ENCODE data around the gene PNCK.
"Not testable (repeated sequence)": the region's sequence is repeated elsewhere in the genome, so short reads cannot be mapped to it uniquely, and the experiment has no call there.

Gene PNCK

GRCh38 chrX:153692003-153692402 is 18.4 kb upstream of the PNCK start:
- Histone ChIP-seq H3K27me3 (ENCODE audit: low read length) (no peaks in the 10 kb centered on the region), H3F3A (ENCODE audit: insufficient read depth) (no peaks in the 10 kb centered on the region), H3K36me3 (ENCODE audit: low read length) (no peaks in the 10 kb centered on the region)

GRCh38 chrX:153691032-153691827 is 17.6 kb upstream of the PNCK start:
- H3K79me2 ChIP-seq (ENCODE audit: insufficient read depth, low read length); H3K9me3 ChIP-seq (ENCODE audit: insufficient read depth, low read length); H2AFZ ChIP-seq (ENCODE audit: low read depth, low read length, severe bottlenecking); H3K4me2 ChIP-seq (ENCODE audit: low read depth, low read length, poor library complexity, severe bottlenecking); H4K20me1 ChIP-seq (ENCODE audit: low read depth, low read length); H3K4me3 ChIP-seq (ENCODE audit: insufficient read depth, low read length, poor library complexity, severe bottlenecking); H3K27ac ChIP-seq (ENCODE audit: low read depth, low read length); H3K27me3 ChIP-seq (ENCODE audit: low read length); H3K36me3 ChIP-seq (ENCODE audit: low read length); H3K9ac ChIP-seq (ENCODE audit: low read length); H3F3A ChIP-seq (ENCODE audit: insufficient read depth); H3K9me2 ChIP-seq (replicated peaks; ENCODE audit: insufficient read depth, low read length): not testable (repeated sequence)

More at GRCh38 chrX:153692003-153692402, 18.4 kb upstream of the PNCK start:
- no peak overlapping the region for H3K4me2 ChIP-seq (ENCODE audit: low read depth, low read length, poor library complexity, severe bottlenecking)
- no peak overlapping the region for H3K4me3 ChIP-seq (ENCODE audit: insufficient read depth, low read length, poor library complexity, severe bottlenecking)
- no peaks in the 10 kb centered on the region for H4K20me1 ChIP-seq (ENCODE audit: low read depth, low read length)
- H3K9me3 ChIP-seq (ENCODE audit: insufficient read depth, low read length): no peaks in the 10 kb centered on the region
- no peak overlapping the region for H2AFZ ChIP-seq (ENCODE audit: low read depth, low read length, severe bottlenecking)
- H3K9ac ChIP-seq (ENCODE audit: low read length): no peak overlapping the region
- no peak for TF ChIP-seq EZH2phosphoT487 (conservative IDR thresholded peaks at IDR 0.05; ENCODE audit: low read length)
- TF ChIP-seq CTCF (IDR thresholded peaks at IDR 0.05; ENCODE audit: insufficient read depth, low read length, poor library complexity, severe bottlenecking): no peak
- H3K79me2 ChIP-seq (ENCODE audit: insufficient read depth, low read length): no peaks in the 10 kb centered on the region
- no peak overlapping the region for H3K27ac ChIP-seq (ENCODE audit: low read depth, low read length)
- H3K9me2 ChIP-seq (replicated peaks; ENCODE audit: insufficient read depth, low read length): no peaks in the 10 kb centered on the region

- Histone ChIP-seq H3K27ac (ENCODE audit: low read depth, low read length) (no peak overlapping the region), H4K20me1 (ENCODE audit: low read depth, low read length) (no peaks in the 10 kb centered on the region), H3K9me2 (replicated peaks; ENCODE audit: insufficient read depth, low read length) (no peaks in the 10 kb centered on the region), H2AFZ (ENCODE audit: low read depth, low read length, severe bottlenecking) (no peak overlapping the region), H3K27me3 (ENCODE audit: low read length) (no peaks in the 10 kb centered on the region), H3K79me2 (ENCODE audit: insufficient read depth, low read length) (no peaks in the 10 kb centered on the region), H3K9me3 (ENCODE audit: insufficient read depth, low read length) (no peaks in the 10 kb centered on the region), H3K9ac (ENCODE audit: low read length) (no peak overlapping the region), H3F3A (ENCODE audit: insufficient read depth) (no peaks in the 10 kb centered on the region), H3K36me3 (ENCODE audit: low read length) (no peaks in the 10 kb centered on the region), H3K4me3 (ENCODE audit: insufficient read depth, low read length, poor library complexity, severe bottlenecking) (no peak overlapping the region), H3K4me2 (ENCODE audit: low read depth, low read length, poor library complexity, severe bottlenecking) (no peak overlapping the region)
- TF ChIP-seq CTCF (IDR thresholded peaks at IDR 0.05; ENCODE audit: insufficient read depth, low read length, poor library complexity, severe bottlenecking): no peak
- TF ChIP-seq EZH2phosphoT487 (conservative IDR thresholded peaks at IDR 0.05; ENCODE audit: low read length): no peak
These were observed 16.9 kb upstream of the PNCK start for GRCh38 chrX:153690466-153690865.

GRCh38 chrX:153689654-153690465 is 16.2 kb upstream of the PNCK start:
- H3K9me3 ChIP-seq (ENCODE audit: insufficient read depth, low read length): no peaks in the 10 kb centered on the region
- H3K4me2 ChIP-seq (ENCODE audit: low read depth, low read length, poor library complexity, severe bottlenecking): no peak overlapping the region
- no peaks in the 10 kb centered on the region for H4K20me1 ChIP-seq (ENCODE audit: low read depth, low read length)
- H3K4me3 ChIP-seq (ENCODE audit: insufficient read depth, low read length, poor library complexity, severe bottlenecking): no peak overlapping the region
- no peak overlapping the region for H2AFZ ChIP-seq (ENCODE audit: low read depth, low read length, severe bottlenecking)
- H3K36me3 ChIP-seq (ENCODE audit: low read length): no peaks in the 10 kb centered on the region
- H3F3A ChIP-seq (ENCODE audit: insufficient read depth): no peaks in the 10 kb centered on the region
- no peaks in the 10 kb centered on the region for H3K9me2 ChIP-seq (replicated peaks; ENCODE audit: insufficient read depth, low read length)
- H3K9ac ChIP-seq (ENCODE audit: low read length): no peak overlapping the region
- no peaks in the 10 kb centered on the region for H3K27me3 ChIP-seq (ENCODE audit: low read length)
- TF ChIP-seq CTCF (IDR thresholded peaks at IDR 0.05; ENCODE audit: insufficient read depth, low read length, poor library complexity, severe bottlenecking) (no peak), EZH2phosphoT487 (conservative IDR thresholded peaks at IDR 0.05; ENCODE audit: low read length) (no peak)
- no peak overlapping the region for H3K27ac ChIP-seq (ENCODE audit: low read depth, low read length)
- no peaks in the 10 kb centered on the region for H3K79me2 ChIP-seq (ENCODE audit: insufficient read depth, low read length)

Data from SU-DHL-6 (cell line).